GM18511 (cell line): ENCODE measurements around the gene SBF1.

ENCODE experiments used
- ATAC-seq: cut with Tn5 transposase; IDR thresholded peaks from one replicate; pipeline ENCODE4 v1.9.1; 2021; ENCODE audit warnings: mild to moderate bottlenecking, moderate library complexity; ENCODE audit not compliant: unreplicated experiment

Gene SBF1

GRCh38 chr22:50469377-50470305, 5.2 kb downstream of the SBF1 start:
- peak; percentile 73 for ATAC-seq

GRCh38 chr22:50468626-50469025, 6.2 kb downstream of the SBF1 start:
- no peak for ATAC-seq

- ATAC-seq = no peak
Measured at GRCh38 chr22:50467773-50468440, 6.9 kb downstream of the SBF1 start.

DNA sequence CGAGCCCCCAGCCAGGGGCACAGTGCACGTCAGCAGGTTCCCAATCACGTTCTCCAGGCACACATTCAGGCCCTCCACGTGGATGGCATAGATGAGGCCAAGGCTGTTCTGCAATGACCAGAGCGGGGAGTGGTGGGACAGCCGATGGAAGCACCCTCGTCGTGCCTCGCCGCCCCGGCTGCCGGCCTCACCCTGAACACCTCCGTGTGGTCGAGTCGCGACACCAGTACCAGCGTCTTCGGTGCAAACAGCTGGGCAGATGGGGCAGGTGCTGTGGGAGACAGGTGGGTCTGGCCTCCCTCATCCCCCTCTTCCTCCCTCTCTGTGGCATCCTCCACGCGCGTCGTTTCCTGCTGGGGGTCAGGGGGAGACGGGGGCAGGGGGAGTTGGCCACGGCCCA, 7.5 kb downstream of the SBF1 start:
- ATAC-seq = no peak

DNA sequence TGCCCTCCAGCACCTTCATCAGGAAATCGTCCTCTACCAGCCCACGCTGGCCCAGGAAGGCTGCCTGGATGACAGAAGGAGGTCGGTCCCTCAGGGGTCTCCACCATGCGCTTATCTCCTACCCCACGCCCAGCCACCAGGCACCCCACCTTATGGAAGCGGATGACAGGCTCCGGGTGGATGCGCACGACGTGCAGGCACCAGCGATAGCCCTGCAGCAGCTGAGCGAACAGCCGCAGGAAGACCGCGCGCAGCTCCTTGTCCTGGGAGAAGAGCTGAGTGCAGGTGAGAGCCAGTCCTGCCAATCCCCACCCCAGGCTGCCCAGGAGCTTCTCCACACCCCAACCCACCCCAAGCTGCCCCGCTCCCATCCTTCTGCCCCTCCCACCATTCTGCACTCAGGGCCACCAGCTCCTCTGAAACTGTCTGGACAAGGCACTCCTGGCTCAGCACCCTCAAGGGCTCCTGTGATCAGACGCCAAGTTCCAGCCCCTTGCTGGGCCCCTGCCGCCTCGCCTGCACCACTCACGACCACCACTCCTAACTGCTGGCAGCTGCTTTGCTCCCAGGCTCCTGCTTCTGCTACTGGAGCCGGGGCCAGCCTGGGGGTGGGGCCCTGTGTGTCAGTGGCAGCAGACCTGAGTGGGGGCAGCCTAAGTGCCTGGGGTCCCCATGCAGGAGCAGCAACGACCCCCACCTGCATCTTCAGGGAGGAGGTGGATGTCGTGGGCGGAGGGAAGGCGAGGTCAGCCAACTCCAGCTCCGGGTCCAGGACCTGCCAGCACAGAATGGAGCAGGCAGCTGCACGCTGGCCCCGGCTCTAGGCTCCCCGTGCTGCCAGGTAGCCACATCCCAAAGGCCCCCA, 9.5 kb downstream of the SBF1 start:
- no peak for ATAC-seq

GRCh38 chr22:50464451-50464850, 10.4 kb downstream of the SBF1 start:
- no peak for ATAC-seq

DNA sequence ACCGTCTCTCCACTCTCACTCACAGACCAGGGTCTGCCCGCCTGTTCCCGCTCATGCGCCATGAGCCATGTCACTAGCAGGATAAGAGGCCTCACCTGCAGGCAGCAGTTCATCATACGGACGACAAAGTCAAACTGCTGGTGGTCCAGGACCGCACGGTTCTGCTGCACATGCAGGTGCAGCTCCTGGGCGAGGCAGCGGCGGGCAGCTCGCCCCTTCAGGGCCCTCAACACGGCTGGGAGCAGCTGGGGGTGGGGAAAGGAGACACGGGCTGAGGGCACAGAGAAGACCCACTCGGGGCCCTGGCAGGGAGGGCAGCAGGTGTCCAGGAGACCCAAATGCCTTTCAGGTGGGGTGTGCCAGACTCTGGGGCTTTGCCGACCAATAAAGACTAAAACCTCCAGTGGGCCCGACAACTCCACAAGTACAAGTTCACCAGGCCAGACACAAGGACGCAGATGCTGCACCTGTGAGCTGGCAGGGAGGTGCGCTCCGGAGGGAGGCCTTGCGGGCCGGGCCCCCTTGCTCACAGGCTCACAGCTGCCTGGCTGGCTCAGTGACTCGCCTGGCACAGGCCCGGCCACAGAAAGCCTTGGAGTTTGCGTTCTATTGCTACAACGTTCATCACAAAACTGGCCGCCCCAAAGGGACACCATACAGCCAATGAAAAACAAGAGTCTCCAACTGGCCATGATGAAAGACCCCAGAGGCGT, 11.5 kb downstream of the SBF1 start:
- no peak for ATAC-seq

GRCh38 chr22:50461979-50462540, 12.8 kb downstream of the SBF1 start:
- no peak for ATAC-seq

GRCh38 chr22:50461536-50461935, 13.3 kb downstream of the SBF1 start:
- no peak for ATAC-seq

GRCh38 chr22:50460938-50461337, 13.9 kb downstream of the SBF1 start:
- ATAC-seq = no peak

DNA sequence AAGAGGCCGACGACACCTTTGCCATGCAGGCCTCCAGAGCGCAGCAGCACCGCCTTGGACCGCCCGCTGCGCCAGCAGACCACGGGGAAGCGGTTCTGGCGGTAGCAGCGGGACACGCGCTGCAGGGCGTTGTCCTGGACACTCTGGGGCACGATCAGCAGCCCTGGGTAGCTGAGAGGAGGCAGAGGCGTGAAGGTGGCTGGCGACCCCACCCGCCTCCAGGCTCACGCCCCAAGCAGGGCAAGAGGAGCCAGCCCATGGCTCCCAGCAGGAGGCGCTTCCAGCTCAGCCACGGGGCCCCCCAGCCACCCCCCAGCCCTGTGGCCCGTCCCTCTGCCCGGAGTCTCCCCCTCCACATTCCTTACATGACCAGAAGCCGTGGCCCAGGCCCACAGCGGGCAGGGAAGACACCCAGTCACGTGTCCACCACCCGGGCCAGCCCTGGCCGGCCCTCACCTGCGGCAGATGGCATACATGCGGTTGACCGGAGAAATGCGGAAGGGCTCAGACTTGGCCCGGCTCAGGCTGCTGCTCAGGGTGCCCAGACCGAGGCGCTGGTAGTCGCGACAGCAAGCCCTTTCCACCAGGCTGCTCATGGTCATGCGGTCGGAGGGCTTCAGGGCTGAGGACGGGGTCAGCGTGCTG, 15.2 kb downstream of the SBF1 start:
- ATAC-seq = no peak

GRCh38 chr22:50459016-50459415, 15.8 kb downstream of the SBF1 start:
- no peak for ATAC-seq

DNA sequence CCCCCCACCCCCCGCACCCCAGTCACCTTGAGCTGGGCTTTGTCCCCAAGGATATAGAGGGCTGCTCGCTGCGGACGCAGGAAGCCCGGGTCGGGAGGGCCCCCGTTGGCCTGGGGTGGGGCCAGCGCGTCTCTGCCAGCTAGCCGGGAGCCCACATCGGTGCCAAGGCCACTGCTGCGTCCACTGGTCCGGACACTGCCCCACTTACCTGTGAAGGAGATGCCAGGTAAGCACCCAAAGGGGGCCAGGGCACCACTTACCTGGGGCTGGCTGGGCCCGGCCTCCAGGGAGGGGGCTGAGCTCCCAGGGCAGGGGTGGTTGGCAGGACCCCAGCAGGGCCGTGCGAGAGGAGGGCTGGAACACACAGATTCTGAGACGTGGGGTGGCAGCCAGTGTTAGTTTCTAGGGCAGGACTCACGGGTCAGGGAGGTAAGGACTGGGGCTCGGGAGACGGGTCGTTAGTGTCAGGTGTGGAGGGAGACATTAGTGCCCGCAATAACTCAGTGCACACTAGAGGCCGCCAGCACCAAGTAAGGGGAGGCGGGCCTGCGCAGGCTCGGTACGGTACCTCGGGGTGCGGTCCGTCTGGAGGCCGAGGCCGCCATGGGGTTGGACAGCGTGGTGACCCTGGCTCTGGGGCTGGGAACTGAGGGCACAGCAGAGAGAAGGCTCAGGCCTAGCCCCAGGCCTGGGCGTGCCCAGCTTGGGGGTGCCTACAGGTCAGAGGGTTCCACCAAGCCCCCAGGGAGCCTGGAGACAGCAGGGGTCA, 18.2 kb downstream of the SBF1 start:
- no peak for ATAC-seq

- no peak for ATAC-seq
Measured at GRCh38 chr22:50456026-50456425, 18.8 kb downstream of the SBF1 start.

DNA sequence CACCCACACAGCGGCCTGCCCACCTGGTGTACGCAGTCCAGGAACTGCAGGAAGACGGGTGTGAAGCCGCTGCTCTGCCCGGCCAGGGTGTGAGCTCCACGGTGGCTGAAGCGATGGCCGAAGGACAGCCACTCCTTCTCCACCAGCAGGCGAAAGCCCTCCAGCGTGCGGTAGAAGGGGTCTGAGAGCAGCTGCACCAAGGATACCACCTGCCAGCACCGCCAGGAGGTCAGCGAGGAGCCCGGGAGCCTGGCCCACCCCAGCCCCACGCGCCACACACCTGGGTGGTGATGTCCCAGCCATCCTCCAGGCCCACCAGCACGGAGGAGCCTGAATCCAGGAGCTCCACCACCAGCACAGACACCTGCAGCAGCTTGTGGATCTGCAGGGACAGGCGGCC, 19.6 kb downstream of the SBF1 start:
- no peak for ATAC-seq

GRCh38 chr22:50454556-50455075, 20.2 kb downstream of the SBF1 start:
- no peak for ATAC-seq

GRCh38 chr22:50452649-50453048, 22.2 kb downstream of the SBF1 start:
- no peak for ATAC-seq

GRCh38 chr22:50447576-50448551, 27.0 kb downstream of the SBF1 start:
- ATAC-seq = no peak
